OCI-LY1 (cell line): ENCODE data around the gene MISFA.
"Not testable (repeated sequence)": the region's sequence is repeated elsewhere in the genome, so short reads cannot be mapped to it uniquely, and the experiment has no call there.

Experiments used
- H2AFZ ChIP-seq: fragments of 200-600 bp; sonication (generic), shearing (Covaris generic); 2 replicates; pipeline ENCODE4 v1.6.0; 2014; ENCODE audit warnings: antibody characterized with exemption, mild to moderate bottlenecking, low read length
- H3F3A ChIP-seq: fragments of 200-600 bp; sonication (generic), shearing (Covaris generic); 2 replicates; pipeline ENCODE4 v1.6.0; 2014; ENCODE audit warnings: mild to moderate bottlenecking, antibody characterized with exemption, low read length, moderate library complexity; ENCODE audit not compliant: insufficient read depth
- H3K27ac ChIP-seq: fragments of 200-600 bp; sonication (generic); 2 replicates; pipeline ENCODE4 v1.5.1; 2014; ENCODE audit warnings: low read length, mixed run types, mild to moderate bottlenecking, low read depth; ENCODE audit not compliant: poor library complexity, severe bottlenecking
- H3K27me3 ChIP-seq: fragments of 200-600 bp; sonication (generic); 2 replicates; pipeline ENCODE4 v1.6.0; 2014; ENCODE audit warnings: antibody characterized with exemption, mild to moderate bottlenecking, low read length, moderate library complexity; ENCODE audit not compliant: insufficient read depth
- H3K36me3 ChIP-seq: fragments of 200-600 bp; sonication (generic); 2 replicates; pipeline ENCODE4 v1.6.1; 2014; ENCODE audit warnings: mild to moderate bottlenecking, antibody characterized with exemption, low read length, moderate library complexity, mixed read lengths; ENCODE audit not compliant: insufficient read depth
- H3K4me1 ChIP-seq: fragments of 200-600 bp; sonication (generic); 2 replicates; pipeline ENCODE4 v1.5.1; 2014; ENCODE audit warnings: mild to moderate bottlenecking, low read length, moderate library complexity; ENCODE audit not compliant: insufficient read depth, severe bottlenecking
- H3K4me2 ChIP-seq: fragments of 200-600 bp; sonication (generic), shearing (Covaris generic); 2 replicates; pipeline ENCODE4 v1.6.1; 2014; ENCODE audit warnings: low read length
- H3K4me3 ChIP-seq: fragments of 200-600 bp; sonication (generic); 2 replicates; pipeline ENCODE4 v1.5.1; 2014; ENCODE audit warnings: low read length, low read depth, mild to moderate bottlenecking, mixed read lengths; ENCODE audit not compliant: poor library complexity, severe bottlenecking
- H3K79me2 ChIP-seq: fragments of 200-600 bp; shearing (Covaris generic); 2 replicates; pipeline ENCODE4 v1.6.1; 2016; ENCODE audit warnings: mixed run types, low read length, mixed read lengths; ENCODE audit not compliant: insufficient read depth
- H3K9ac ChIP-seq: fragments of 200-600 bp; sonication (generic), shearing (Covaris generic); 2 replicates; pipeline ENCODE4 v1.6.1; 2014; ENCODE audit warnings: mild to moderate bottlenecking, low read length, mixed read lengths
- H3K9me2 ChIP-seq: fragments of 200-600 bp; sonication (generic), shearing (Covaris generic); 2 replicates; pipeline ENCODE4 v1.6.1; 2014; ENCODE audit warnings: low read depth, mild to moderate bottlenecking, low read length, mixed read lengths
- H3K9me3 ChIP-seq: fragments of 200-600 bp; shearing (Covaris generic); 2 replicates; pipeline ENCODE4 v1.6.1; 2014; ENCODE audit warnings: low read length, mixed read lengths
- H4K20me1 ChIP-seq: fragments of 200-600 bp; sonication (generic), shearing (Covaris generic); 2 replicates; pipeline ENCODE4 v1.6.0; 2016; ENCODE audit warnings: mild to moderate bottlenecking, low read length; ENCODE audit not compliant: insufficient read depth
- EZH2 ChIP-seq: fragments of 200-600 bp; sonication (generic), shearing (Covaris generic); IDR thresholded peaks from 2 replicates; pipeline ENCODE4 v1.8.0; 2017; ENCODE audit warnings: borderline replicate concordance, mixed run types, mild to moderate bottlenecking, antibody characterized with exemption, low read length, moderate library complexity, mixed read lengths
- TF ChIP-seq, protein P1 (sequence below): fragments of 200-600 bp; sonication (generic), shearing (Covaris generic); IDR thresholded peaks from 2 replicates; pipeline ENCODE4 v1.5.1; 2017; ENCODE audit warnings: mild to moderate bottlenecking, antibody characterized with exemption, low read length, moderate library complexity, mixed read lengths

Gene MISFA

DNA sequence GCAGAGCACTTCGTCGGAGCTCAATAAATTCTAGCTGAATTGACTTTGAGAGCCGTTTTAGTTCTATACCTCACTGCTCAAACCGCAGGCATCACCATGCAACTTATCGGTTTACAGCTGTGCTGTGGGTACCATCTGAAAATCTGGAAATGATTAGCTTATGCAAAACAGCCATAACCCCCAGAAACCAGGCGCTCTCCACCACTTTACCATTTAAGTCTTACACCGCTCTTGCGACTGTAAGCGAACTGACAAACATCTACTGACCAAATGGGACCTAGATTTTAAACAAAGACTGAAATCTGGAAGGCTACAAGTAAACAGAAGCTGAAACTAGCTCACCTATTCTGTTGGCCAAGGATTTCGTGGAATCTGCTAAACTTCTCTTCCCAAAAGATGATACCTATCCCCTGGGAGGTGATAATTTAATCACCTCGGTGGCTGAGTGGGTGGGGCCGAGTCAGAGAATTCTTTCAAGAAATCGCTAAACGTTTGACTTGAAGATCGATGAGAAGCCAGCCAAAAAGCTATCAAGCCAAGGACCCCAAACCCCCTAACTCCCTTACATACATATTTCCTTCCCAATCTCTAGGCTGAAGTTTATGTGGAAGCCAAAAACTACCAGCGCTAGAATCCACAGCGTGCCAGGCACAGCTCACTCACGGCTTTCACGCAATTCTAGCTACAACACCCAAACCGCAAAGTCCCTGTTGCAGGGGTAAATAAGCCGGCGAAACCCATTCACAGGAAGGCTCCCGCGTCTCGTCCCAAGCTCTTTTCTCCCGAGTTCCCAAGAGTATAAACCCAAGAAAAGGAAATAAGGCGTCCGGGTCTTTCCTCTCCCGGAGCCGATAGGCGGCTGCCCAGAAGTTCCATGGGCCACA is 33.9 kb downstream of the MISFA start:
- H3K9ac ChIP-seq: peak overlapping the region; percentile 72
- H3K36me3 ChIP-seq: no peaks in the 10 kb centered on the region
- H3K4me1 ChIP-seq: peaks cover 19% of the 10 kb centered on the region
- no peaks in the 10 kb centered on the region for H3F3A ChIP-seq
- no peaks in the 10 kb centered on the region for H3K9me3 ChIP-seq
- no peak overlapping the region for H2AFZ ChIP-seq
- TF ChIP-seq, protein P1, sequence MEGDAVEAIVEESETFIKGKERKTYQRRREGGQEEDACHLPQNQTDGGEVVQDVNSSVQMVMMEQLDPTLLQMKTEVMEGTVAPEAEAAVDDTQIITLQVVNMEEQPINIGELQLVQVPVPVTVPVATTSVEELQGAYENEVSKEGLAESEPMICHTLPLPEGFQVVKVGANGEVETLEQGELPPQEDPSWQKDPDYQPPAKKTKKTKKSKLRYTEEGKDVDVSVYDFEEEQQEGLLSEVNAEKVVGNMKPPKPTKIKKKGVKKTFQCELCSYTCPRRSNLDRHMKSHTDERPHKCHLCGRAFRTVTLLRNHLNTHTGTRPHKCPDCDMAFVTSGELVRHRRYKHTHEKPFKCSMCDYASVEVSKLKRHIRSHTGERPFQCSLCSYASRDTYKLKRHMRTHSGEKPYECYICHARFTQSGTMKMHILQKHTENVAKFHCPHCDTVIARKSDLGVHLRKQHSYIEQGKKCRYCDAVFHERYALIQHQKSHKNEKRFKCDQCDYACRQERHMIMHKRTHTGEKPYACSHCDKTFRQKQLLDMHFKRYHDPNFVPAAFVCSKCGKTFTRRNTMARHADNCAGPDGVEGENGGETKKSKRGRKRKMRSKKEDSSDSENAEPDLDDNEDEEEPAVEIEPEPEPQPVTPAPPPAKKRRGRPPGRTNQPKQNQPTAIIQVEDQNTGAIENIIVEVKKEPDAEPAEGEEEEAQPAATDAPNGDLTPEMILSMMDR: no peak
- TF ChIP-seq EZH2: no peak
- no peaks in the 10 kb centered on the region for H3K9me2 ChIP-seq
- H3K79me2 ChIP-seq: peaks cover 32% of the 10 kb centered on the region
- H3K27ac ChIP-seq: no peak overlapping the region
- H4K20me1 ChIP-seq: no peaks in the 10 kb centered on the region
- H3K4me3 ChIP-seq: peak overlapping the region; percentile 76
- peak overlapping the region; percentile 100 for H3K4me2 ChIP-seq
- H3K27me3 ChIP-seq: no peaks in the 10 kb centered on the region

DNA sequence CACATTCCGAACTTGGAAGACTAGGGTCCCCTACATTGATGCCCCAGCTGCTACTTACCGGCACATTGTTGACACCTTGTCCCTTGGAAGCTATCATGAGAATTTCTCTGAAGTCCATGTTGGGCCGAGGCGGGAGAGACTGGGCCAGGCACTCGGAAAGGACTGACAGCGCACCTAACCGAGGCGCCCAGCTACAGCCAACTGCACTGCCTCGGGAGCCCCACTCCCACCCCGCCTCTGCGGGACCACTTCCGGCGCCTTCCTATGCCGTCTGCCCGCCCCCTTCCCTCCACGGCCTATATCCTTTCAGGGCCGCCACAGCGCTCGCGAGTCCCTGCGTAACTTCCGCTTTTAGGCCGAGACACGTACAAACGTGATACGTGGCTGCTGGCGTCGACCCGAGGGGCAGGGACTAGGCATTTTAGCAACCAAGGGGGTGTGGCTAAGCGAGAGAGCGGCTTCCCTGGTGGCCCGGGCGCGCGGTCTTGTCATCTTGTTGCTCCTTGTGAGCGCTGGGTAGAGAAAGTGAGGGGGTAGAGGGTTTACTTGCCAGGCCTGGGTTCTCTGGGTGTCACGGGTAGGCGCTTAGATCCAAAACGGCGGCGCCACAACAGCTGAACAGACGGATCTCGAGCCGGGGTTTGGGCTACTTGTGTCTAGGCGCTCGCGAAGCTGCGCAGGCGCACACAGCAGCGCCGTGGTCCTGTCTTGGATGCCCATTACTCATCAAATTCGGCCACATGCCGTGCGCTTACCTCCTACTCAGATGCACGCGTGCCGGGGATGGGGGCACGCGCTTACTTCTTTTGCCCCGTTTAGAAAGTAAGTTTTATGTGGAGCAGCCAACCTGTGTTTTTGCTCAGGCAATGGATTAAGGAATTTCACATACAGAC is 34.8 kb downstream of the MISFA start, which contains the start of gene SPTY2D1:
Gene SPTY2D1 (minus strand): TSS at position 203 of the 893 bp plus-strand sequence. CDS start 85 bp downstream, at position 118.
- H3K4me3 ChIP-seq: peak within 1 kb of the TSS; percentile 76
- peak within 1 kb of the TSS; percentile 72 for H3K9ac ChIP-seq
- no peaks in the 10 kb centered on the region for H3F3A ChIP-seq
- no peaks in the 10 kb centered on the region for H3K27me3 ChIP-seq
- peaks cover 19% of the 10 kb centered on the region for H3K4me1 ChIP-seq
- H3K4me2 ChIP-seq: peak within 1 kb of the TSS; percentile 100
- TF ChIP-seq, protein P1: no peak
- no peak for TF ChIP-seq EZH2
- peaks cover 28% of the 10 kb centered on the region for H3K79me2 ChIP-seq
- no peaks in the 10 kb centered on the region for H4K20me1 ChIP-seq
- H3K9me2 ChIP-seq: no peaks in the 10 kb centered on the region
- H2AFZ ChIP-seq: peak within 1 kb of the TSS; percentile 31
- H3K27ac ChIP-seq: peak within 1 kb of the TSS; percentile 58
- no peaks in the 10 kb centered on the region for H3K9me3 ChIP-seq
- no peaks in the 10 kb centered on the region for H3K36me3 ChIP-seq

DNA sequence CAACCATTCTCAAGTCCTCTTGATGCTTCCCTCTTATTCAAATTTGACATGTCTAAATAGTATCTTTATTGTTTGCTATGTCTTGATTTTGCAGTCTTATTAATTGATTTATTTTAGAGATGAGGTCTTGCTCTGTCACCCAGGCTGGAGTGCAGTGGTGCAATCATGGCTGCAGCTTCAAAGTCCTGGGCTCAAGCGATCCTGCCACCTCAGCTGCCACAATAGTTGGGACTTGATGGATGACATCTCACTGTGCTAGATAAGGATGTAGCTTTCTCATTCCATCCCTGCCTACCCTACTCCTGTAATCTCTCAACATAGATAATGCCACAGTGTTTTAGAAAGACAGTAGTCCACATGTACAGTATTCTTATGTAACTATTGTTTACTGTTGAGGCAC is 42.1 kb downstream of the MISFA start:
- Histone ChIP-seq H3K4me3 (no peak overlapping the region), H3K4me1 (no peaks in the 10 kb centered on the region), H3K27ac (no peak overlapping the region), H4K20me1 (no peaks in the 10 kb centered on the region), H3K9me2 (no peaks in the 10 kb centered on the region), H3K9ac (no peak overlapping the region), H3F3A (no peaks in the 10 kb centered on the region), H3K79me2 (no peaks in the 10 kb centered on the region), H3K27me3 (no peaks in the 10 kb centered on the region), H3K9me3 (no peaks in the 10 kb centered on the region), H2AFZ (no peak overlapping the region), H3K36me3 (no peaks in the 10 kb centered on the region), H3K4me2 (no peak overlapping the region)
- no peak for TF ChIP-seq EZH2

DNA sequence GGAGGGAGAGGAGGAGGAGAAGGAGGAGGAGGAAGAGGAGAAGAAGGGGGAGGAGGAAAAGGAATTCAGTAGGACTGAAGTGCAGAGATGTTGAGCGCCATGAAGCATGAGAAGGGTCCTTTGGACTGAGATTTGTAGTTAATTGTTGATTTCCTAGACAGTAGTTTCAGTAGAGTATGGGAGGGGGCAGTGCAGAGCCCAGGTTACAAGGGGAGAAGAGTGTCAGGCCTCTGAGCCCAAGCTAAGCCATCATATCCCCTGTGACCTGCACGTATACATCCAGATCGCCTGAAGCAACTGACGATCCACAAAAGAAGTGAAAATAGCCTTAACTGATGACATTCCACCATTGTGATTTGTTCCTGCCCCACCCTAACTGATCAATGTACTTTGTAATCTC is 43.4 kb downstream of the MISFA start:
- not testable (repeated sequence) for H3K4me1 ChIP-seq, H3K79me2 ChIP-seq, H2AFZ ChIP-seq, H3F3A ChIP-seq, H3K4me2 ChIP-seq, H3K9me2 ChIP-seq, H3K9ac ChIP-seq, H3K27ac ChIP-seq, H3K4me3 ChIP-seq, H4K20me1 ChIP-seq, H3K36me3 ChIP-seq, H3K27me3 ChIP-seq, H3K9me3 ChIP-seq
